VCaP (cell line): Measurements from ENCODE around the gene THUMPD3.

ENCODE experiments used
- H3K27ac ChIP-seq: fragments of 450-650 bp; 2 replicates; pipeline ENCODE4 v1.5.1; 2017
- TF ChIP-seq, protein P1 (sequence below): fragments of 450-650 bp; conservative IDR thresholded peaks from 2 replicates; pipeline ENCODE4 v1.5.1; 2017; ENCODE audit warnings: mild to moderate bottlenecking, moderate library complexity

Gene THUMPD3, protein sequence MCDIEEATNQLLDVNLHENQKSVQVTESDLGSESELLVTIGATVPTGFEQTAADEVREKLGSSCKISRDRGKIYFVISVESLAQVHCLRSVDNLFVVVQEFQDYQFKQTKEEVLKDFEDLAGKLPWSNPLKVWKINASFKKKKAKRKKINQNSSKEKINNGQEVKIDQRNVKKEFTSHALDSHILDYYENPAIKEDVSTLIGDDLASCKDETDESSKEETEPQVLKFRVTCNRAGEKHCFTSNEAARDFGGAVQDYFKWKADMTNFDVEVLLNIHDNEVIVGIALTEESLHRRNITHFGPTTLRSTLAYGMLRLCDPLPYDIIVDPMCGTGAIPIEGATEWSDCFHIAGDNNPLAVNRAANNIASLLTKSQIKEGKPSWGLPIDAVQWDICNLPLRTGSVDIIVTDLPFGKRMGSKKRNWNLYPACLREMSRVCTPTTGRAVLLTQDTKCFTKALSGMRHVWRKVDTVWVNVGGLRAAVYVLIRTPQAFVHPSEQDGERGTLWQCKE

DNA sequence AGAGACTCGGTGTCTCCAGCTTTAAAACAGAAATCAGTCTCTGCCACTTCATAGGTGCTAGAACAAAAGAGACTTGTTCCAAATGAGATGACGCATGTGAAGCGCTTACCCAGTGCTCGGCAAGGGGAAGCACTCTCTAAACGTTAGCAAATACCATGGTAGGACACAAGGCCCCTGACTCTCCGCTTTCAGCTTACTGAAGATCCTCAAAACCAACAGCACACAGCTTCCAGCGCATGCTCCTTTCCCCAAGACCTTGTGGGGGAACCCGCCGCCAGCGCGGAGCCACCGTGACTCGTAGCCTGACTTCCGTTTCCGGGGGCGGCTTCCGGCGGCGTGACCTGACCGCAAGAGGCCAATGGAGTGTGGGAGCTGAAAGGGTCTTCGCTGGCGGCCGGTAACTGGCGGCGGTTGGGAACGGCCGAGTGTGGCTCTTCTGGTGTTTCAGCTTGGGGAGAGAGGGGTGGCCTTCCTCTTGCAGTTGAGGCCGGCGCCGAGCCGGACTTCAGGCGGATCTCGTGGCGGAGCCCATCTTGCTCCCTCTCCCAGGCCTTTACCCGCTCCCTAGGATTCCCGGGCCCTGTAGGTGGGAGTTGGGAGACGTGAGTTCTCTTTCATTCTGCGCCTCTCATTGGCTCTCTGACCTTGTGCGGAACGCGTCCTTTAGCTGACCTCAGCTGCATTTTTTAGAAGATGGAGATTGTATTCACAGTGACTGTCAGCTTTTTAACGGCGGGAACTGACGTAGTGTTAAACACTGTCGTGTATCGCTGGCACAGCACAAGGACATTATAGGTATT is at the start of gene THUMPD3:
TSS of gene THUMPD3 (plus strand) at position 324 of the 800 bp plus-strand sequence. CDS start 2,015 bp downstream, outside the sequence.
- TF ChIP-seq, protein P1, sequence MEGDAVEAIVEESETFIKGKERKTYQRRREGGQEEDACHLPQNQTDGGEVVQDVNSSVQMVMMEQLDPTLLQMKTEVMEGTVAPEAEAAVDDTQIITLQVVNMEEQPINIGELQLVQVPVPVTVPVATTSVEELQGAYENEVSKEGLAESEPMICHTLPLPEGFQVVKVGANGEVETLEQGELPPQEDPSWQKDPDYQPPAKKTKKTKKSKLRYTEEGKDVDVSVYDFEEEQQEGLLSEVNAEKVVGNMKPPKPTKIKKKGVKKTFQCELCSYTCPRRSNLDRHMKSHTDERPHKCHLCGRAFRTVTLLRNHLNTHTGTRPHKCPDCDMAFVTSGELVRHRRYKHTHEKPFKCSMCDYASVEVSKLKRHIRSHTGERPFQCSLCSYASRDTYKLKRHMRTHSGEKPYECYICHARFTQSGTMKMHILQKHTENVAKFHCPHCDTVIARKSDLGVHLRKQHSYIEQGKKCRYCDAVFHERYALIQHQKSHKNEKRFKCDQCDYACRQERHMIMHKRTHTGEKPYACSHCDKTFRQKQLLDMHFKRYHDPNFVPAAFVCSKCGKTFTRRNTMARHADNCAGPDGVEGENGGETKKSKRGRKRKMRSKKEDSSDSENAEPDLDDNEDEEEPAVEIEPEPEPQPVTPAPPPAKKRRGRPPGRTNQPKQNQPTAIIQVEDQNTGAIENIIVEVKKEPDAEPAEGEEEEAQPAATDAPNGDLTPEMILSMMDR: no peak
- peak within 1 kb of the TSS; percentile 91 for H3K27ac ChIP-seq

DNA sequence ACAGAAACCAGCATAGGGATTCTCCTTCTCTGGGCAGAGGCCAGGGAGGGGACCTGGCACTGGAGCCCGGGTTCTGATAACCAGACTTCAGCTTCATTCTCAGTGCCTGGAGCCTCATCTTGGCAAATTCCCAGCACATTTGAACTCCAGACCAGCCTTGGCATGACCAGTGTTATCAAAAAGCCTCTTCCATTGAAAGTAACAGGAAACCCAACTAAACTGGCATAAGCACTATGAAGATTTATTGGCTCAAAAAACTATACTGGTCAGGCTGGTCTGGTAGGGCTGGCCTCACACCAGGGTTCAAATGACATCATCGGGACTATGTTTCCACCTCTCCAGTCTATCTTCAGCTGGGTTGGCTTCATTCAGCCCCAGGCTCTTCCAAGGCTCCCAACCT is 48.1 kb upstream of the THUMPD3 start:
- TF ChIP-seq, protein P1: no peak
- peak overlapping the region; percentile 35; the same call in 1 of the 2 replicates for H3K27ac ChIP-seq

DNA sequence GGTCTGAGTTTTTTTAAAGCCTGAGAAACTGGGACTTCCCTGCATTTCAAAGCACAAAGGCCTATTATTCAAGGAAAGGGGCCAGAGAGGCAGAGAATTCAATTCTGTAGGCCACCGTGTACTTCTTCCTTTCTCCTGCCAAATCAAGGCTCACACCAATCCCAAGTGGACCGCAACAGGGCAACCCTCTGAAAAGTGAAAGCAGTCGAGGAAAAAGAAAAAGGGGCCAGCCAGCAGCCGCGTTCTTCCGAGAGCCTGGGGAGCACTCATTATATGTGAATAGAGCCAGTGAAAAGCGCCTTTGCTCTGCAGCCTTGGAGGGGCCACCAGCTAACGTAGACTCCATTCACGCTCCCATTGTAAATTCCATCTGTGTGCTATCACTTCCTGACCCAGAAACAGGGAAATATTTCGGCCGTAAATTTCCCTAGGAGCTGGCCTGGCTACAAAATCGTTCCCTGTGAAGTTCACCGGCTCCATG is 45.9 kb upstream of the THUMPD3 start:
- 0 out of 2 replicates have a peak overlapping the region, but pooled peaks have one; percentile 4 for H3K27ac ChIP-seq
- TF ChIP-seq, protein P1: no peak

DNA sequence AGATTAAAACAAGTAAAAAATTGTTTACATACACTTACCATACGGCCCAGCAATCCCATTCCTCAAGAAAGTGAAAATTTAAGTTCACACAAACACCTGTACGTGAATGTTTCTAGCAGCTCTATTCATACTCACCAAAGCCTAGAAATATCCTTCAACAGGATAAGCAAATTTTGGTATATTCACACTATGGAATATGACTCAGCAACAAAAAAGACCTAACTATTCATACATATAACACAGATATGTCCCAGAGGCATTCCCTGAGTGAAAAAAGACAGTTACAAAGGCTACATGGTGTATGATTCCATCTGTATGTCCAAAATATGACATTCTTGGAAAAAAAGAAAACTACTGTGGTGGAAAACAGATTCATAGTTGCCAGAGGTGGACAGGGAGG is 40.1 kb upstream of the THUMPD3 start:
- TF ChIP-seq, protein P1: no peak
- no peak overlapping the region for H3K27ac ChIP-seq

DNA sequence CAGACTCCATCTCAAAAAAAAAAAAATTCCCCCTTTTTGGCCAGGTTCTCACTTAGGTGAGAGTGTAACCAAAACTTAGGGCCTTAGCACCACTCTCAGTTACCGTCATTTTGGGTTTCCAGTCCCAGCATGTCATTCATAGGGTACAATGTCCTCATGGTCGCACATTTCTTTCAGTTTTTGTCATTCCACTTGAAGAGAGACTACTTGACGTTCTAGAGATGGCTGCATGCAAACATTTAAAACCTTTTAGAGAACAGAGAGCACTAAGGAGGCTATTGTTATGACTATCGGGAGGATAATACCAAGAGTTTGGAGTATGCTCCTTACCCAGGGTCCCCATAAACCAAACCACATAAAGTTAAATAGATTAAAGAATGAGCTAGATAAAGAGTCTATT is 37.9 kb upstream of the THUMPD3 start:
- H3K27ac ChIP-seq: no peak overlapping the region
- TF ChIP-seq, protein P1: no peak

DNA sequence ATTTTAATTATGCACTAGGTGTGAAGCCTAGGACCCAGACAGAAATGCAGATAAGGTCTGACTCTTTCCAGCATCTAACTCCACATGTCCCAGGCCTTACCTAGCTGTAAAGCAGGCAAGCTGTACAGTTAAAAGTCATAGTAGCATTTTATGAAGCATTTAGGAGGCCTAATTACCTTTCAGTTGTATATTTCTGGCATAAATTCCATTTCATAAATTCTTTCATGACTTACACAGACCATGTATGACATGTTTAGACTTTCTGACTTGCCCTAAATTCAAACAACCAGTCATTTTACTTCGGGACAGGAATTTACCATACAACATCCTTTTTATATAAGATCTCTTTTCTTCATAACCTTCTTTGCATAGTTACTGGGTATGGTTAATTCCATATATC is 35.3 kb upstream of the THUMPD3 start:
- TF ChIP-seq, protein P1: no peak
- H3K27ac ChIP-seq: no peak overlapping the region

DNA sequence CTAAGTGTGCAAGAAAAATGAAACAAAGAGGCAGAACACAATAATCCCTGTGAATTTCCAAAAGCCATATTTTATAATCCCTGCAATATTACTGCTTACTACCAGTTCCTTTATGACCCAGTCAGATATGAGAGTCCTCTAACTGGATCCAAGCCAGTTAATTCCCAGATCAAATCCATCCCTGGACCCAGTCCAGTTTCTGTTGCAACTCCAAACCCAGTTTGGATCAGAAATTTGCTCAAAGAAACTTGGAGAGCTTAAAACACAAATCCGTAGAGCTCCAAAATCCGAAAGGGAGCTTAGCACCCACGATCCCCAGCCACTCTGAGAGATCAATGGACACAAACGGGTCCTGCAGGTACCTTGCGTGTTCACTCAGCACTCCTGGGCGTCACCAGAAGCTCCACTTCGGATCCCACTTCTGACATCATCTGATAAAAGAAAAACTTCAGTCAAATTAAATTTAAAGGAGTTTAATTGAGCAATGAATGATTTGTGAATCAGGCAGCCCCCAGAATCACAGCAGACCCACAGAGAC is 32.6 kb upstream of the THUMPD3 start:
- H3K27ac ChIP-seq: no peak overlapping the region
- TF ChIP-seq, protein P1: no peak
